H1 (cell line): ENCODE results near the gene NFATC4. TPM values are rescaled to one million over a fixed set of nuclear protein-coding genes. Genes with fewer than 3 reads are reported as not detected.

Source experiments
- CEBPB ChIP-seq: IDR thresholded peaks from 2 replicates; pipeline ENCODE4 v1.6.1; 2012; ENCODE audit warnings: low read depth, low read length
- CTBP2 ChIP-seq: IDR thresholded peaks from 2 replicates; pipeline ENCODE4 v1.7.0; 2011; ENCODE audit warnings: borderline replicate concordance, mild to moderate bottlenecking, moderate library complexity, mixed read lengths, low read length; ENCODE audit not compliant: insufficient read depth, insufficient read length
- JUN ChIP-seq: IDR thresholded peaks from 2 replicates; pipeline ENCODE4 v1.6.1; 2011; ENCODE audit warnings: low read depth, mild to moderate bottlenecking, improper control_type of control experiment, low read length
- KDM5A ChIP-seq: fragments of 200-600 bp; IDR thresholded peaks from 2 replicates; pipeline ENCODE4 v1.7.1; 2012; ENCODE audit warnings: mild to moderate bottlenecking, low read length, inconsistent platforms, mixed read lengths
- RAD21 ChIP-seq, 2 experiments: IDR thresholded peaks in 1 of 2; conservative IDR thresholded peaks in 1 of 2; 2 replicates each; pipeline ENCODE4 v1.6.1; 2011; ENCODE audit warnings: low read depth in 2 of 2, low read length in 2 of 2, improper control_type of control experiment in 1 of 2, inconsistent platforms in 1 of 2, mild to moderate bottlenecking in 1 of 2, moderate library complexity in 1 of 2
- SIN3A ChIP-seq, 2 experiments: IDR thresholded peaks in 1 of 2; conservative IDR thresholded peaks in 1 of 2; 2 replicates each; pipeline ENCODE4 v1.6.1; 2011 to 2012; ENCODE audit warnings: low read length in 2 of 2, improper control_type of control experiment in 1 of 2, low read depth in 1 of 2, mild to moderate bottlenecking in 1 of 2
- SP1 ChIP-seq: IDR thresholded peaks from 2 replicates; pipeline ENCODE4 v1.6.1; 2011; ENCODE audit warnings: low read depth, low read length
- SP4 ChIP-seq: IDR thresholded peaks from 2 replicates; pipeline ENCODE4 v1.6.1; 2012; ENCODE audit warnings: low read length, inconsistent platforms
- polyA plus RNA-seq, 7 experiments: library from polyadenylated mRNA; depleted of rRNA in 3 of 7; stranded (reverse) in 5 of 7; unstranded in 2 of 7; fragments of >200 nt in 5 of 7; fragments of 200-250 nt in 2 of 7; gene quantifications; 1 replicate in 5 of 7; 2 replicates in 1 of 7; 4 replicates in 1 of 7; pipeline versions ENCODE4 v1.2.1 to v1.2.3, GENCODE V29; 2011 to 2013; ENCODE audit warnings: missing spikeins in 2 of 7, mixed read lengths in 2 of 7
- total RNA-seq: library from RNA; stranded (reverse); fragmentation: NEBNext Ultra II Directional; extraction: Animal tissue kit (Norgen Biotek cat#: 25700); gene quantifications from 2 replicates; pipeline ENCODE4 v1.2.1, GENCODE V29; 2021

NFATC4 gene
- total and polyA plus RNA-seq, 2 of the 8 experiments (the other 6 are each of a cell fraction or from before 2014, with no cell fraction given) = 47.3 to 50.3 TPM

DNA sequence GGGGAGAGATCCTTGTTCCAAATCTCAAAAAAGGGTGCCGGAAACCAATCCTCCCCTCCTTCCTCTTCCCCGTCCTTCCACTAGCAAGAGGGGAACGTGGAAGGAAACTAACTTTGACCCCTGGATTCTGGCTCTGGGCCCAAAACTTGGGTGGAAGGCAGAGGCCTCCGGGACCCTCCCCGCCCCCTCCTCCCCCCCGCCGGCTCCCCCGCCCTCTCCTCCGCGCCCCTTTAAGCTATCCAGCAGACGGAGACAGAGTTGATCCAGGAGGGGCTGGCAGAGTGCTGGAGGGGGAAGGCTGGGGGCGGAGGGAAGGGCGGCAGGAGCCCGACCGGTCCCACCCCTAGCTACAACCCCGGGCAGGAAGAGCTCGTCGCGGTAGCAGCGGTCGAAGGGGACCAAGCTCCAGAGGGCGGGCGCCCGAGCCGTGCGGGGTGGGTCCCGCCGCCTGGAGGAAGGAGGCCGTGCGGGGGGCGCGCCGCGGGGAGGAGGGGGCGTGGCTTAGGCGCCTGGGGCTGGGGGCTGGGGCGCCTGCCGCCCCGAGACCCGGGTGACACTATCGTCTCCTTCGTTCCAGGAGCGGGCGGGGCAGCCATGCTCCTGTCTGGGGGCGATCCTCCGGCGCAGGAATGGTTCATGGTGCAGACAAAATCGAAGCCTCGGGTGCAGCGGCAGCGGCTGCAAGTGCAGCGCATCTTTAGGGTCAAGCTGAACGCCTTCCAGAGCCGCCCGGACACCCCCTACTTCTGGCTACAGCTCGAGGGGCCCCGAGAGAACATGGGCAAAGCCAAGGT lies 30.9 kb downstream of the NFATC4 start, which contains the start of gene NYNRIN (continued):
- no peak for TF ChIP-seq CEBPB
- no peak for TF ChIP-seq SP4
- TF ChIP-seq SIN3A (conservative IDR thresholded peaks at IDR 0.05 in 1 of 2, IDR thresholded peaks at IDR 0.05 in 1 of 2; ENCODE audit: low read depth in 1 of 2, low read length in 2 of 2) = 0 out of 4 replicates have a peak, but pooled peaks of 1 of the 2 experiments have one; percentile 14
- TF ChIP-seq CTBP2 = peak; percentile 29
- TF ChIP-seq SP1 = no peak
- no peak for TF ChIP-seq RAD21 (IDR thresholded peaks at IDR 0.05 in 1 of 2, conservative IDR thresholded peaks at IDR 0.05 in 1 of 2; ENCODE audit: low read depth in 2 of 2, low read length in 2 of 2)
- no peak for TF ChIP-seq JUN
- TF ChIP-seq KDM5A = no peak
